Liver (tissue), 3 donors: ENCODE measurements around the gene OSCAR.

Experiments used
- EGR1 ChIP-seq, 2 donors: IDR thresholded peaks; 2 replicates each; pipeline ENCODE4 v1.6.1; 2016 to 2018; ENCODE audit warnings: antibody characterized with exemption in 2 of 2, low read depth in 2 of 2
- TF ChIP-seq, protein P1 (sequence below): fragments of 150-350 bp; IDR thresholded peaks from 2 replicates; pipeline ENCODE4 v1.5.1; 2017; ENCODE audit warnings: improper control_type of control experiment, low read depth, low read length; ENCODE audit not compliant: missing input control
- TF ChIP-seq, protein P2 (sequence below): IDR thresholded peaks from 2 replicates; pipeline ENCODE4 v1.6.1; 2016; ENCODE audit warnings: antibody characterized with exemption, mild to moderate bottlenecking
- donor health status: healthy.
- donor health status: healthy.

DNA sequence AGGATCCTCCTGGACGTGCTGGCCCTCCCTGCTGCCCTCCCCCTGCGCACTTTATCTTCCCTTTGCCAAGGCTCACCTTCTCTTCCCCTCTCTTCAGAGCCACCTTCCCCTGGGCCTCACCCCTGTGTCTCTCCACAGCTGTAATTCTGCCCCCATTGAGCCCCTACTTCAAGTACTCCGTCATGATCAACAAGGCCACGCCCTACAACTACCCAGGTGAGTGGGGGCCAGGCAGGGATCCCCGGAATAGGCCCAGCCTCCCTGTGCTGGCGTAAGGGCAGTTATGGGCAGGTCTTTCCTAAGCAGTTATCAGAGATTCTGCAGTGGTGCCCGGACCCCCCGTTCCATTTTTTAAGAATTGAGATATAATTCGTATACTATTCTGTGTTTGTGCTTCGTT lies 5.2 kb upstream of the OSCAR start:
- TF ChIP-seq, protein P1, sequence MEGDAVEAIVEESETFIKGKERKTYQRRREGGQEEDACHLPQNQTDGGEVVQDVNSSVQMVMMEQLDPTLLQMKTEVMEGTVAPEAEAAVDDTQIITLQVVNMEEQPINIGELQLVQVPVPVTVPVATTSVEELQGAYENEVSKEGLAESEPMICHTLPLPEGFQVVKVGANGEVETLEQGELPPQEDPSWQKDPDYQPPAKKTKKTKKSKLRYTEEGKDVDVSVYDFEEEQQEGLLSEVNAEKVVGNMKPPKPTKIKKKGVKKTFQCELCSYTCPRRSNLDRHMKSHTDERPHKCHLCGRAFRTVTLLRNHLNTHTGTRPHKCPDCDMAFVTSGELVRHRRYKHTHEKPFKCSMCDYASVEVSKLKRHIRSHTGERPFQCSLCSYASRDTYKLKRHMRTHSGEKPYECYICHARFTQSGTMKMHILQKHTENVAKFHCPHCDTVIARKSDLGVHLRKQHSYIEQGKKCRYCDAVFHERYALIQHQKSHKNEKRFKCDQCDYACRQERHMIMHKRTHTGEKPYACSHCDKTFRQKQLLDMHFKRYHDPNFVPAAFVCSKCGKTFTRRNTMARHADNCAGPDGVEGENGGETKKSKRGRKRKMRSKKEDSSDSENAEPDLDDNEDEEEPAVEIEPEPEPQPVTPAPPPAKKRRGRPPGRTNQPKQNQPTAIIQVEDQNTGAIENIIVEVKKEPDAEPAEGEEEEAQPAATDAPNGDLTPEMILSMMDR, result no peak
- TF ChIP-seq, protein P2, sequence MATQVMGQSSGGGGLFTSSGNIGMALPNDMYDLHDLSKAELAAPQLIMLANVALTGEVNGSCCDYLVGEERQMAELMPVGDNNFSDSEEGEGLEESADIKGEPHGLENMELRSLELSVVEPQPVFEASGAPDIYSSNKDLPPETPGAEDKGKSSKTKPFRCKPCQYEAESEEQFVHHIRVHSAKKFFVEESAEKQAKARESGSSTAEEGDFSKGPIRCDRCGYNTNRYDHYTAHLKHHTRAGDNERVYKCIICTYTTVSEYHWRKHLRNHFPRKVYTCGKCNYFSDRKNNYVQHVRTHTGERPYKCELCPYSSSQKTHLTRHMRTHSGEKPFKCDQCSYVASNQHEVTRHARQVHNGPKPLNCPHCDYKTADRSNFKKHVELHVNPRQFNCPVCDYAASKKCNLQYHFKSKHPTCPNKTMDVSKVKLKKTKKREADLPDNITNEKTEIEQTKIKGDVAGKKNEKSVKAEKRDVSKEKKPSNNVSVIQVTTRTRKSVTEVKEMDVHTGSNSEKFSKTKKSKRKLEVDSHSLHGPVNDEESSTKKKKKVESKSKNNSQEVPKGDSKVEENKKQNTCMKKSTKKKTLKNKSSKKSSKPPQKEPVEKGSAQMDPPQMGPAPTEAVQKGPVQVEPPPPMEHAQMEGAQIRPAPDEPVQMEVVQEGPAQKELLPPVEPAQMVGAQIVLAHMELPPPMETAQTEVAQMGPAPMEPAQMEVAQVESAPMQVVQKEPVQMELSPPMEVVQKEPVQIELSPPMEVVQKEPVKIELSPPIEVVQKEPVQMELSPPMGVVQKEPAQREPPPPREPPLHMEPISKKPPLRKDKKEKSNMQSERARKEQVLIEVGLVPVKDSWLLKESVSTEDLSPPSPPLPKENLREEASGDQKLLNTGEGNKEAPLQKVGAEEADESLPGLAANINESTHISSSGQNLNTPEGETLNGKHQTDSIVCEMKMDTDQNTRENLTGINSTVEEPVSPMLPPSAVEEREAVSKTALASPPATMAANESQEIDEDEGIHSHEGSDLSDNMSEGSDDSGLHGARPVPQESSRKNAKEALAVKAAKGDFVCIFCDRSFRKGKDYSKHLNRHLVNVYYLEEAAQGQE, result no peak
- no peak for TF ChIP-seq EGR1 (IDR thresholded peaks at IDR 0.05; ENCODE audit: low read depth in 2 of 2)
